Panc1 (cell line): Measurements from ENCODE around the gene LMTK2. TPM values are rescaled to one million over a fixed set of nuclear protein-coding genes. Genes with fewer than 3 reads are reported as not detected.

Experiments
- ATAC-seq: fragments of 200-7000 bp; cut with Tn5 transposase; 2 replicates; pipeline ENCODE4 v1.9.1; 2020; ENCODE audit warnings: mild to moderate bottlenecking, moderate library complexity
- BruUV-seq: library from RNA; stranded (reverse); fragments of 400-500 nt; replicated peaks from 2 replicates; lab custom pipeline; 2021; lab: Mats Ljungman, UMichigan
- CTCF ChIA-PET: fragments of 300-600 bp; sonication (Branson Sonifier 250); formaldehyde crosslinking; loops from one replicate; lab custom pipeline; 2022; ENCODE audit warnings: antibody characterized with exemption; lab: Charles Lee
- POLR2A ChIA-PET: fragments of 300-600 bp; sonication (Branson Sonifier 250); formaldehyde crosslinking; loops from one replicate; lab custom pipeline; 2022; ENCODE audit warnings: antibody characterized with exemption; lab: Charles Lee
- DNase-seq: peaks from one replicate; pipeline ENCODE4 v3.0.0-alpha.2; 2010; ENCODE audit warnings: low read depth, low spot score
- H3K27ac ChIP-seq: 2 replicates; pipeline ENCODE4 v1.5.1; 2011; ENCODE audit warnings: mild to moderate bottlenecking, low read length, inconsistent platforms
- H3K27me3 ChIP-seq: fragments of 200-500 bp; sonication (Bioruptor generic); 2 replicates; pipeline ENCODE4 v1.6.0; 2014; ENCODE audit warnings: low read length, inconsistent platforms; ENCODE audit not compliant: control insufficient read depth, insufficient read depth
- H3K36me3 ChIP-seq: fragments of 200-500 bp; sonication (Bioruptor generic); 2 replicates; pipeline ENCODE4 v1.5.1; 2014; ENCODE audit warnings: inconsistent platforms, mild to moderate bottlenecking, low read length, moderate library complexity; ENCODE audit not compliant: control insufficient read depth, insufficient read depth
- H3K4me1 ChIP-seq: 2 replicates; pipeline ENCODE4 v1.5.1; 2011; ENCODE audit warnings: inconsistent platforms, mild to moderate bottlenecking, low read length, moderate library complexity; ENCODE audit not compliant: control insufficient read depth, insufficient read depth
- H3K4me3 ChIP-seq, 2 experiments: 2 replicates each; pipeline ENCODE4 v1.5.1; 2011 to 2012; ENCODE audit warnings: low read depth in 2 of 2, low read length in 2 of 2, mild to moderate bottlenecking in 2 of 2, inconsistent platforms in 1 of 2, moderate library complexity in 1 of 2
- H3K9me3 ChIP-seq: fragments of 200-500 bp; sonication (Bioruptor generic); 2 replicates; pipeline ENCODE4 v1.5.1; 2014; ENCODE audit warnings: low read depth, mild to moderate bottlenecking, inconsistent platforms, low read length, moderate library complexity; ENCODE audit not compliant: control insufficient read depth, insufficient read depth
- POLR2AphosphoS5 ChIP-seq: IDR thresholded peaks from 2 replicates; pipeline ENCODE4 v1.6.1; 2012; ENCODE audit warnings: mild to moderate bottlenecking, low read depth, low read length, moderate library complexity
- SIN3A ChIP-seq: IDR thresholded peaks from 2 replicates; pipeline ENCODE4 v1.6.1; 2012; ENCODE audit warnings: low read depth, mild to moderate bottlenecking, low read length, moderate library complexity, borderline replicate concordance; ENCODE audit not compliant: insufficient read depth
- TCF7L2 ChIP-seq: IDR thresholded peaks from 2 replicates; pipeline ENCODE4 v1.6.1; 2011; ENCODE audit warnings: mild to moderate bottlenecking, low read depth, low read length, inconsistent platforms
- in situ Hi-C: cut with HindIII; loops from 2 replicates; pipeline ENCODE4 v1.10.0; 2016; ENCODE audit warnings: low sequenced_read_pairs, low pct_unique_long_range_greater_than_20kb
- intact Hi-C: fragments of 100-400 bp; cut with micrococcal nuclease; formaldehyde crosslinking; loops from one replicate; pipeline ENCODE4 v1.10.0; 2022; ENCODE audit not compliant: unreplicated experiment
- total RNA-seq: library from RNA; stranded (reverse); gene quantifications from one replicate; pipeline ENCODE4 v1.2.1, GENCODE V29; 2021; ENCODE audit not compliant: unreplicated experiment
- TF ChIP-seq, protein P1 (sequence below): fragments of 450-650 bp; IDR thresholded peaks from 2 replicates; pipeline ENCODE4 v1.5.1; 2017; ENCODE audit warnings: mild to moderate bottlenecking
- TF ChIP-seq, protein P2 (sequence below), 2 experiments: IDR thresholded peaks; 2 replicates each; pipeline ENCODE4 v1.6.1; 2011 to 2012; ENCODE audit warnings: low read depth in 2 of 2, control low read depth in 1 of 2, low read length in 1 of 2, mild to moderate bottlenecking in 1 of 2, moderate library complexity in 1 of 2; ENCODE audit not compliant: insufficient read depth in 1 of 2

The LMTK2 gene
- total RNA-seq, 1 experiment from 2014 or later = 25.4 TPM

DNA sequence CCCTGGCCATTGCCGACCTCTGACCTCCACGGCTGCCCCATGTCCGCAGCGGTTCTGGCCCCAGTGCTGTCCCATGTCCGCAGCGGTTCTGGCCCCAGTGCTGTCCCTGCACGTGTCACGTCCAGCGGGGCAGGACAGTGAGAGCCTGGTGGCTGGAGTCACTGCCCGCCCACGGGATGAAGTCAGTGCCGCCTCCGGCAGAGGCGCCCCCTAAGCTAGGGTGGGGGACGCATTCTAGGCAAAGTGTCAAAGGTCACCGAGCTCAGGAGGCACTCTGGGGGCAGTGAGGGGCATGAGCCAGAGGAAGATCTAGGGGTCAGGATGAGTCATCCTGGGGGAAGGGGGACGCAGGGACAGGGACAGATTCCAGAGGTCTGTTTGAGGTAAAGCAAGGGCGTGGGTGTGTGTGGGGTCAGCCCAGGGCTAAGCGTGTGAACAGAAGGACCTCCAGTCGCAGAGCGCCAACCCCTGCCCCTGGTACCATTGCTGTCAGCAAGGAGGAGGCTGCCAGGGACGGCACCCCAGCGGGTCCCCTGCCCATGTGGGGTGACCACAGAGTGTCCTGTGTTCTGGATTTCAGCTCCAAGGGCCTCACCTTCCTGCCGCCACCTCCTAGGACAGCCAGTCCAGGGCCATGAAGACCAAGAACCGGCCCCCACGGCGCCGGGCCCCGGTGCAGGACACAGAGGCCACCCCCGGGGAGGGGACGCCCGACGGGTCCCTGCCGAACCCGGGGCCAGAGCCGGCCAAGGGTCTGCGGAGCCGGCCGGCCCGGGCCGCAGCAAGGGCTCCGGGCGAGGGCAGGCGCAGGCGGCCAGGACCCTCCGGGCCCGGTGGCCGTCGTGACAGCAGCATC lies 105.2 kb downstream of the LMTK2 start:
- CTCF ChIA-PET = no interaction called here
- BruUV-seq = no TSS peak
- Histone ChIP-seq H3K4me1 (no peaks in the 10 kb centered on the region), H3K27ac (no peak overlapping the region), H3K36me3 (no peaks in the 10 kb centered on the region), H3K27me3 (no peaks in the 10 kb centered on the region), H3K4me3 (peak overlapping the region; percentile 20 to 27; a peak in 2 of 4 replicates), H3K9me3 (no peaks in the 10 kb centered on the region)
- no peak for TF ChIP-seq SIN3A
- TF ChIP-seq, protein P1, sequence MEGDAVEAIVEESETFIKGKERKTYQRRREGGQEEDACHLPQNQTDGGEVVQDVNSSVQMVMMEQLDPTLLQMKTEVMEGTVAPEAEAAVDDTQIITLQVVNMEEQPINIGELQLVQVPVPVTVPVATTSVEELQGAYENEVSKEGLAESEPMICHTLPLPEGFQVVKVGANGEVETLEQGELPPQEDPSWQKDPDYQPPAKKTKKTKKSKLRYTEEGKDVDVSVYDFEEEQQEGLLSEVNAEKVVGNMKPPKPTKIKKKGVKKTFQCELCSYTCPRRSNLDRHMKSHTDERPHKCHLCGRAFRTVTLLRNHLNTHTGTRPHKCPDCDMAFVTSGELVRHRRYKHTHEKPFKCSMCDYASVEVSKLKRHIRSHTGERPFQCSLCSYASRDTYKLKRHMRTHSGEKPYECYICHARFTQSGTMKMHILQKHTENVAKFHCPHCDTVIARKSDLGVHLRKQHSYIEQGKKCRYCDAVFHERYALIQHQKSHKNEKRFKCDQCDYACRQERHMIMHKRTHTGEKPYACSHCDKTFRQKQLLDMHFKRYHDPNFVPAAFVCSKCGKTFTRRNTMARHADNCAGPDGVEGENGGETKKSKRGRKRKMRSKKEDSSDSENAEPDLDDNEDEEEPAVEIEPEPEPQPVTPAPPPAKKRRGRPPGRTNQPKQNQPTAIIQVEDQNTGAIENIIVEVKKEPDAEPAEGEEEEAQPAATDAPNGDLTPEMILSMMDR = no peak
- TF ChIP-seq, protein P2, sequence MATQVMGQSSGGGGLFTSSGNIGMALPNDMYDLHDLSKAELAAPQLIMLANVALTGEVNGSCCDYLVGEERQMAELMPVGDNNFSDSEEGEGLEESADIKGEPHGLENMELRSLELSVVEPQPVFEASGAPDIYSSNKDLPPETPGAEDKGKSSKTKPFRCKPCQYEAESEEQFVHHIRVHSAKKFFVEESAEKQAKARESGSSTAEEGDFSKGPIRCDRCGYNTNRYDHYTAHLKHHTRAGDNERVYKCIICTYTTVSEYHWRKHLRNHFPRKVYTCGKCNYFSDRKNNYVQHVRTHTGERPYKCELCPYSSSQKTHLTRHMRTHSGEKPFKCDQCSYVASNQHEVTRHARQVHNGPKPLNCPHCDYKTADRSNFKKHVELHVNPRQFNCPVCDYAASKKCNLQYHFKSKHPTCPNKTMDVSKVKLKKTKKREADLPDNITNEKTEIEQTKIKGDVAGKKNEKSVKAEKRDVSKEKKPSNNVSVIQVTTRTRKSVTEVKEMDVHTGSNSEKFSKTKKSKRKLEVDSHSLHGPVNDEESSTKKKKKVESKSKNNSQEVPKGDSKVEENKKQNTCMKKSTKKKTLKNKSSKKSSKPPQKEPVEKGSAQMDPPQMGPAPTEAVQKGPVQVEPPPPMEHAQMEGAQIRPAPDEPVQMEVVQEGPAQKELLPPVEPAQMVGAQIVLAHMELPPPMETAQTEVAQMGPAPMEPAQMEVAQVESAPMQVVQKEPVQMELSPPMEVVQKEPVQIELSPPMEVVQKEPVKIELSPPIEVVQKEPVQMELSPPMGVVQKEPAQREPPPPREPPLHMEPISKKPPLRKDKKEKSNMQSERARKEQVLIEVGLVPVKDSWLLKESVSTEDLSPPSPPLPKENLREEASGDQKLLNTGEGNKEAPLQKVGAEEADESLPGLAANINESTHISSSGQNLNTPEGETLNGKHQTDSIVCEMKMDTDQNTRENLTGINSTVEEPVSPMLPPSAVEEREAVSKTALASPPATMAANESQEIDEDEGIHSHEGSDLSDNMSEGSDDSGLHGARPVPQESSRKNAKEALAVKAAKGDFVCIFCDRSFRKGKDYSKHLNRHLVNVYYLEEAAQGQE (IDR thresholded peaks at IDR 0.05; ENCODE audit: insufficient read depth in 1 of 2, low read depth in 2 of 2, low read length in 1 of 2) = no peak
- TF ChIP-seq POLR2AphosphoS5 = no peak
- TF ChIP-seq TCF7L2 = no peak
- in situ Hi-C loops = no loop called here
- 0 out of 2 replicates have a peak, but pooled peaks have one; percentile 4 for ATAC-seq
- POLR2A ChIA-PET = no interaction called here
- DNase-seq = no peak
- intact Hi-C loops = no loop called here

DNA sequence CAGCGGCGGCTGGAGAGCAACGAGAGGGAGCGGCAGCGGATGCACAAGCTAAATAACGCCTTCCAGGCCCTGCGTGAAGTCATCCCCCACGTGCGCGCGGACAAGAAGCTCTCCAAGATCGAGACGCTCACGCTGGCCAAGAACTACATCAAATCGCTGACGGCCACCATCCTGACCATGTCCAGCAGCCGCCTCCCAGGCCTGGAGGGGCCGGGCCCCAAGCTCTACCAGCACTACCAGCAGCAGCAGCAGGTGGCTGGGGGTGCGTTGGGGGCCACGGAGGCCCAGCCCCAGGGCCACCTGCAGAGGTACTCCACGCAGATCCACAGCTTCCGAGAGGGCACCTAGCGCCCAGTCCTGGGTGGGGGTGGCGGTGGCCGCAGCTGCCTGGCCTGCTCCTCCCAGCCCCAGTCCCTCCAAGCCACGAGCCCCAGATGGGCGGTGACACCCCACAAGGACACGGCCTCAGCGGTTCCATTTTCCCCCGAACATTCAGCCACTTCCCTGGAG lies 105.9 kb downstream of the LMTK2 start:
- CTCF ChIA-PET = no interaction called here
- TF ChIP-seq, protein P1 = no peak
- TF ChIP-seq POLR2AphosphoS5 (no peak), TCF7L2 (no peak), SIN3A (no peak)
- TF ChIP-seq, protein P2 (IDR thresholded peaks at IDR 0.05; ENCODE audit: insufficient read depth in 1 of 2, low read depth in 2 of 2, low read length in 1 of 2) = no peak
- Histone ChIP-seq H3K4me3 (no peak overlapping the region), H3K27me3 (no peaks in the 10 kb centered on the region), H3K27ac (no peak overlapping the region), H3K9me3 (no peaks in the 10 kb centered on the region), H3K4me1 (no peaks in the 10 kb centered on the region), H3K36me3 (no peaks in the 10 kb centered on the region)
- POLR2A ChIA-PET = no interaction called here
- in situ Hi-C loops = no loop called here
- no peak for DNase-seq
- intact Hi-C loops = no loop called here
- BruUV-seq = no TSS peak
- ATAC-seq = no peak; the same call in 1 of the 2 replicates
